Stimulated activated CD4-positive, alpha-beta T cell treated with anti-CD3 and anti-CD28 coated beads, Interleukin-1b, Interleukin-23, amount 100 ng/mL, for 24 hours (primary cell): ENCODE measurements around the gene RABEP2.
"Not testable (repeated sequence)": the region's sequence is repeated elsewhere in the genome, so short reads cannot be mapped to it uniquely, and the experiment has no call there.

ENCODE experiments used
- DNase-seq, 4 experiments: peaks; one replicate each; pipeline ENCODE4 v3.0.0-alpha.2; 2020; ENCODE audit warnings: low read depth in 4 of 4, low spot score in 1 of 4

Gene RABEP2

DNA sequence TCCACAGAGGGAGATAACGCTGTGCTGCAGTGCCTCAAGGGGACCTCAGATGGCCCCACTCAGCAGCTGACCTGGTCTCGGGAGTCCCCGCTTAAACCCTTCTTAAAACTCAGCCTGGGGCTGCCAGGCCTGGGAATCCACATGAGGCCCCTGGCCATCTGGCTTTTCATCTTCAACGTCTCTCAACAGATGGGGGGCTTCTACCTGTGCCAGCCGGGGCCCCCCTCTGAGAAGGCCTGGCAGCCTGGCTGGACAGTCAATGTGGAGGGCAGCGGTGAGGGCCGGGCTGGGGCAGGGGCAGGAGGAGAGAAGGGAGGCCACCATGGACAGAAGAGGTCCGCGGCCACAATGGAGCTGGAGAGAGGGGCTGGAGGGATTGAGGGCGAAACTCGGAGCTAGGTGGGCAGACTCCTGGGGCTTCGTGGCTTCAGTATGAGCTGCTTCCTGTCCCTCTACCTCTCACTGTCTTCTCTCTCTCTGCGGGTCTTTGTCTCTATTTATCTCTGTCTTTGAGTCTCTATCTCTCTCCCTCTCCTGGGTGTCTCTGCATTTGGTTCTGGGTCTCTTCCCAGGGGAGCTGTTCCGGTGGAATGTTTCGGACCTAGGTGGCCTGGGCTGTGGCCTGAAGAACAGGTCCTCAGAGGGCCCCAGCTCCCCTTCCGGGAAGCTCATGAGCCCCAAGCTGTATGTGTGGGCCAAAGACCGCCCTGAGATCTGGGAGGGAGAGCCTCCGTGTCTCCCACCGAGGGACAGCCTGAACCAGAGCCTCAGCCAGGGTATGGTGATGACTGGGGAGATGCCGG is 7.5 kb upstream of the RABEP2 start:
- no peak for DNase-seq

DNA sequence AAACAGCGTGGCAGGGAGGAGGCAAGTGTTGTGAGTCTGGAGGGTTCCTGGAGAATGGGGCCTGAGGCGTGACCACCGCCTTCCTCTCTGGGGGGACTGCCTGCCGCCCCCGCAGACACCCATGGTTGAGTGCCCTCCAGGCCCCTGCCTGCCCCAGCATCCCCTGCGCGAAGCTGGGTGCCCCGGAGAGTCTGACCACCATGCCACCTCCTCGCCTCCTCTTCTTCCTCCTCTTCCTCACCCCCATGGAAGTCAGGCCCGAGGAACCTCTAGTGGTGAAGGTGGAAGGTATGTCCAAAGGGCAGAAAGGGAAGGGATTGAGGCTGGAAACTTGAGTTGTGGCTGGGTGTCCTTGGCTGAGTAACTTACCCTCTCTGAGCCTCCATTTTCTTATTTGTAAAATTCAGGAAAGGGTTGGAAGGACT is 6.8 kb upstream of the RABEP2 start, which contains the start of gene CD19:
CD19 (plus strand) TSS at position 171 of the 425 bp plus-strand sequence; CDS start at position 201, 30 bp downstream.
- DNase-seq, result no peak

DNA sequence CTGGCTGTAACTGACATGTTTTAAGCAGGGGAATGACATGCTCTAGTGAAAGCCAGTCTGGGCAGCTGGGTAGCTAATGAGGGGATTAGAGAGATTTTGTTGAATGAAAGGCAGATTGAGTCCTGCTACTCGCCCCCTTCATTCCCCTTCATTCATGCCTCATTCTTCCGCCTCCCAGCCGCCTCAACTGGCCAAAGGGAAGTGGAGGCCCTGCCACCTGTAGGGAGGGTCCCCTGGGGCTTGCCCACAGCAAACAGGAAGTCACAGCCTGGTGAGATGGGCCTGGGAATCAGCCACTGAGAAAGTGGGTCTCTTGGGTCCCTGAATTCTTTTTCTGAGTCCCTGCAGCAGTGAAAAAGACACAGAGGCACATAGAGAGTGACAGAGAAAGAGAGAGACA is 5.6 kb upstream of the RABEP2 start:
- no peak for DNase-seq

DNA sequence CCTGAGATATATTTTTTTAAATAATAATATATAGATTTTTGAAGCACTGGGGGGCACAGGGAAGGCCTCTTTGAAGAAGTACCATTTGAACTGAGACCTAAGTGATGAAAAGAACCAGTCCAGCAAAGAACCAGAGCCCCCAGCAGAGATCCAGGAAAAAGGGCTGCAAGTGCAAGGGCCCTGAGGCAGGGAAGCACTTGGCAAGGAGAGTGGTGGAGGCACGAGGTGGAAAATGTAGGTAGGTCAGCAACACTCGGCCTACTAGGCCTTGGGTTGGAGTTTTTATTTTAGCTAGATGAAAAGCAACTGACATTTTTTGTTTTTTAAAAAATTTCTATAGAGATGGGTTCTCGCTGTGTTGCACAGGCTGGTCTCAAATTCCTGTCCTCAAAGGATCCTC is 5.2 kb upstream of the RABEP2 start:
- DNase-seq, result no peak

DNA sequence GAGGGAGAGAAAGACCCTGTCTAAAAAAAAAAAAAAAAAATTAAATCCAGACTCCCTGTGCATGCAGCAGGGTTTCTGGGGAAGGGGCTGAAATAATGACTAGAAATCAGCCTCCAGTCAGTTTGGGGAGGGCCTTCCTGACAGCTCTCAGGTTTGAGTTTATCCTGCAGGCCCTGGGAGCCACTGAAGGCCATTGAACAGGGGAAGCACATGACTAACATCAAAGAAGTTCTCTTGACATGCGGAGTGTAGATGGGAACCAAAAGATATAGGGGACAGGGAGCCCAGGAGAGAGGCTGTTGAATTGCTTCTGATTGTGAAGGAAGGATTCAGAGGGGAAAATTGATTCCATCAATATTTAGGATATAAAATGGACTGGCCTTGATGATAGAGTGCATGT is 2.8 kb upstream of the RABEP2 start:
- DNase-seq, result no peak

DNA sequence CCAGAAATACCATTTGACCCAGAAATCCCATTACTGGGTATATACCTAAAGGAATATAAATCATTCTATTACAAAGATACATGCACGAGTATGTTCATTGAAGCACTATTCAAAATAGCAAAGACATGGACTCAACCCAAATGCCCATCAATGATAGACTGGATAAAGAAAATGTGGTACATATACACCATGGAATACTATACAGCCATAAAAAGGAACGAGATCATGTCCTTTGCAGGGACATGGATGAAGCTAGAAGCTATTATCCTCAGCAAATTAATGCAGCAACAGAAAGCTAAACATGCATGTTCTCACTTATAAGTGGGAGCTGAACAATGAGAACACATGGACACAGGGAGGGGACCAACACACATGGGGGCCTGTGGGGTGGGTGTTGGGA is 1.2 kb upstream of the RABEP2 start:
- not testable (repeated sequence) for DNase-seq

DNA sequence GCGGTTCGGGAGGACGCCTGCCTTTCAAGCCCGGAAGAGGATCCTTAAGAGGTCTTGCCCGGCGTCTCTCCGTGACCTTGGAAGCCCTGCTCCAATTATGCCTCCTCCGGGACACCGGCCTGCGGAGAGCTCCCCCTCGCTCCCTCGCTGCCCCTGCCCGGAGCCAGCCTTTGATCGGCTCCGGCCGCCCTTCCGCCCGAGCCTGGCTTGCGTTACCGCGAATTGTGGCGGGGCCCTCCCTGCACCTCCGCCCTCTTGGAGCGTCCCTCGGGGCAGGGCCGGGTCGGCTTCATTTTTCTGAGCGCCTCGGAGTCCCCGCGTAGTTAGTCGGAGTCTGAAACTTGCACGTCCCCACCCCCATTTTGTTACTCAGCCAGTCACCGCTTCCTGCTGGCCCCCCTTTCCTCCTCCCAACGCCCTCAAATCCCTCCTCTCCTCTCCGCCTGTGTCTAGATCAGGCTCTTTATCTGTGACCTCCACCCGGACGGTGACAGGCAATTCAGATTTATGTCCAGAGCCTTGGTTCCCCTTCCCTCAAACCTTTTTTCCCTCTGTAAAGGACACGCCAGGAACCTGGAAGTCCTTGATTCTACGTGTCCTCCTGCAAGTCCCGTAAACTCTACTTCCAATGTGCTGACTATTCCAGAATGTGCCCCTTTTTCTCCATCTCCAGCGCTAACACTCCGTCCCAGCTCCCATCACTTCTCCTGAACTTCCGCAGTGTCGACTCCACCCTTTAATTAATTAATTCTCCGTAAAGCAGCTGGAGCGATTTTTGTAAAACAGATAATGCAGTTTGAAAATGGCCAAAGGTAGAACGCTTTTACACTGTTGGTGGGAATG is 569 bp upstream of the RABEP2 start:
- DNase-seq, result peak; percentile 47 to 80 (median 63)

DNA sequence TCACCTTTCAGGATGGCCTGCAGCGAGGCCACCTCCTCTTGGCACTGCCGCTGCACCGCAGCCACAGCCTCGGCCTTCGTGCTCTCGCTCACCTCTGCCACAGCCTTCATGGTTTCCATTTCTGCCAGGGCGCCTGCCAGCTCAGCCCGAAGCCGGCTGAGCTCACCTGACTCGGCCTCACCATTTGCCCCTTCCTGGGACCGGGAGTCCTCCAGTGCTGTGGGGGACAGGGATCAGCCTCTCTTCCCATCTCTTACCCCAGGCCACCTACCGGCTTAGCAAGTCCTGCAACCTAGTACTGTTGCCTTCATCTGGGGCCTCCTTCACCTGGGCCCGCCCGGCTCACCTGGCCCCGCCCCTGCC is 658 bp downstream of the RABEP2 start:
- DNase-seq, result no peak

DNA sequence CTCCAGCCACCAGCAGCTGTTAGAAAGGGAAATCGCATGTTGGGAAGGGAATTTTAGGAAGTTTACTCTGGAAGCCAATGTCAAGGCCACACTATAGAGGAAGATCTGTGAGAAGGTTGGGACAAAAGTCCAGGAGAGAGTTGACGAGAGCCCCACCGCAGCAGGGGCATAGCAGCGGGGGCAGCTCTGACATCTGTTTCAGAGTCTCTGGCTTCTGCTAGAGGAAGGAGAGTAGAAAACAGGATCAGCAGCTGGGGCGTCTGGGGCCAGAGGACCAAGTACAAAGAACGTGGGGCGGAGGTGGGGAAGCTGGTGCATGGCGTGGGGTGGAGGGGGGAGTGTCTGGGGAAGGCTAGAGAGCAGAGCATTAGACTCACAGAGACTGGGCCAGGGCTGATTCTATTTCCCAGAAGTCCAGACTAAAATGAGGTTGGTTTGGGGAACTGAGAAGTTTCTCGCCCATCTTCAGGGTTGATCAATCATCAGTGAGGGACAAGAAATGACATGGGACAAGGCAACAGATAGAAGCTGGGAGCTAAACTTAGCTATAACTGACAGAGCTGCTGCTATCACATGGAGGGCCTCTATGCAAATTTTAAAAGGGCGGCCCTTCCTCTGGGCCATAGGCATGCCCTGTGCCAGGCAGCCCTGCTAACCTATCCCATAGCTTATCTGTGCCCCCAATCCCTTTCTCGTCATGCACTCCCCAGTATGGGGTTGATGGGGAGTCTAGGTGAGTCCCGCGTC is 1.2 kb downstream of the RABEP2 start:
- DNase-seq, result no peak

DNA sequence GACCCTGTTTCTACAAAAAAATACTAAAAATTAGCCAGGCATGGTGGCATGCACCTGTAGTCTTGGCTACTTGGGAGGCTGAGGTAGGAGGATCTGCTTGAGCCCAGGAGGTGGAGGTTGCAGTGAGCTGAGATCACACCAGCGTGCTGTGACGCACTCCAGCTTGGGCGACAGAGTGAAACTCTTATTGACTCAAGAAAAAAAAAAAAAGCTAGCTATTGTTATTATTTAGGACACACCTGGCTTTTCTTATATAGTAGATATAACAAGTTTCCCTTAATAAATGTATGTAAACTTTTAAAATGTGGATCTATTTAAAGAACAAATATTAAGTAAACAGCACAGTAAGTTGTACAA is 1.8 kb downstream of the RABEP2 start:
- DNase-seq, result no peak

DNA sequence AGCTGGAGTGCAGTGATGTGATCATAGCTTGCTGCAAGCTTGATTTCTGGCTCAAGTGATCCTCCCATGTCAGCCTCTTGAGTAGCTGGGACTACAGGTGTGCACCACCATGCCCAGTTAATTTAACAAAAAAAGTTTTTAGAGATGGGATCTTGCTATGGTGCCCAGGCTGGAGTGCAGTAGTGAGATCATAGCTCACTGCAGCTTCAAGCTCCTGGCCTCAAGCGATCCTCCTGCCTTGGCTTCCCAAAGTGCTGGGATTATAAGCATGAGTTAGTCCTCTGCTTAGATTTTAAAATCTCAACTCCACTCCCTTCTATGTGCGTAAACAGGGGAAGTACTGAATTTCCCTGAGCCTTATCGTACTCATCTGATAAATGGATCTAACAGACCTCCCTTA is 6.3 kb downstream of the RABEP2 start:
- DNase-seq, result no peak

DNA sequence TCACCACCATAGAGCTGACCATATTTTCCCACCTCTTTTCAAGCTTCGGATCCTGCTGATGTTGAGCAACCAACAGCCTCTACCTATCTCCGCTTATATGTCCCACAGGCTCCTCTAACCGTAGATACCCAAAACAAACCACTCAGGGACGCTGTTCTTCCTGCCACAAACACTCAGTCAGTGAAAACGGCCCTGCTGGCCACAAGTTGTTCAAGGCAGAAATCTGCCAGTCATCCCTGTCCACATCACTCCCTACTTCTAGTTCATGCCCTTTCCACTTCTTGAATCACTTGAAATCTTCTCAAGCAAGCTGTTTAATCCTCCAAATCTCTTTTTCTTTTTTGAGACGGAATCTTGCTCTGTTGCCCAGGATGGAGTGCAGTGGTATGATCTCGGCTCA is 7.9 kb downstream of the RABEP2 start:
- DNase-seq, result no peak

DNA sequence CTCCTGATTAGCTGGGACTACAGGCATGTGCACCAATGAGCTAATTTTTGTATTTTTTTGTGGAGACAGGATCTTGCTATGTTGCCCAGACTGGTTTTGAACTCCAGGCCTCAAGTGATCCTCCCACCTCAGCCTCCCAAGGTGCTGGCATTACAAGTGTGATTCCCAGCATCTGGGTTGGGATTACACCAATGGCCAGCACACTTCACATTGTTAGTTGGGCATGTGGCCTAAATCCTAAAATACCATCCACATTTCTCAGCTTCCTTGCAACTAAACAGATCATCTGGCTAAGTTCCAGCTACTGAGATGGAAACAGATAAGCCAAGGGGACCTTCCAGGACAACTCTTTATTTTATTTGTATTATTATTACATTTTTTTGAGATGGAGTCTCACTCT is 9.9 kb downstream of the RABEP2 start:
- no peak for DNase-seq

DNA sequence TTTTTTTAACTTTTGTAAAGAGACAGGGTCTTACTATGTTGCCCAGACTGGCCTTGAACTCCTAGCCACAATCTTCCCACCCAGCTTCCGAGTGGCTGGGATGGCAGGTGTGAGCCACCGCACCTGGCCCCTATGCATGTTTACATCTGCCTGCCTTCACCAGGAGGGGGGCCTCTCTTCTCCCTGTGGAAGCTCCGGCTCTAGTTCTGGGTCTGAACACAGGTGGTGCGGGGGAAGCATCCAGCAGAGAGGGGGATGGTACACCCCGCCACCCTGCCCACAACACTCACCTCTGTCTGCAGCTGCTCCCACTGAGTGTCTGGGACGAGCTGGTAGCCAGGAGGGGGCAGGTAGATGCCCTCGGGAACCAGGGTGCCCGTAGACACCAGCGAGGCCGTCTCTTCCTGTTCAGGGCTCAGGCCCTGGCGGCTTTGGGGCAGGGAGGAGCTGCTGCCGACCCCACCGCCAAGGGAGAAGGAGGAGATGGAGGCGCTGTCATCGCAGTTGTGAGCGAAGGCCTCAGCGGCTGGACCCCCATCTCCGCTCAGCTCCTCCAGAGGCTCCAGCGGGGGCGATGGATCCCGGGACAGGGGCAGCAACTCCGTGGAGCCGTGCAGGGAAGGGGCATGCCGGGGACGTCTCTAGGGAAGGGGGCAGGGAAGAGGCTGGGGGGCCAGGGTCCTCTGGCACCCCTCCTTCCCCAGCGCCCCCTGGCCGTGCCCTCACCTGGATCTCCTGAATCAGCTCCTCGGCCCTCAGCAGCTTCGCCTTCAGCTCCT is 10.9 kb downstream of the RABEP2 start:
- DNase-seq, result no peak

DNA sequence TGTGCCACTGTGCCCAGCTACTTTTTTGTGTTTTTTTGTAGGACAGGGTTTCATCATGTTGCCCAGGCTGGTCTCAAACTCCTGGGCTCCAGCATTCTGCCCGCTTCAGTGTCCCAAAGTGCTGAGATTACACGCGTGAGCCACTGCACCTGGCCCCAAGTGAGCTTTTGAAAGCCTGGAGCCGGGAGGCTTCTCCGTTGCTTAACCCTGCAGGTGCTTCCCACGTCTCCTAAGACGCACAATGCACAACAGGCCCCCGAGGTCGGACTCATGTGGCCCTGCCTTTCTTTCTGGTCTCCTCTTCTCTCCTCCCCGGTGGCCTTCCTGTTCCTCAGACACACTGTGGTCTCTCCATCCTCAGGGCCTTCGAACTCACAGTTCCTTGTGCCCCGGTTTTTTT is 12.5 kb downstream of the RABEP2 start:
- no peak for DNase-seq

DNA sequence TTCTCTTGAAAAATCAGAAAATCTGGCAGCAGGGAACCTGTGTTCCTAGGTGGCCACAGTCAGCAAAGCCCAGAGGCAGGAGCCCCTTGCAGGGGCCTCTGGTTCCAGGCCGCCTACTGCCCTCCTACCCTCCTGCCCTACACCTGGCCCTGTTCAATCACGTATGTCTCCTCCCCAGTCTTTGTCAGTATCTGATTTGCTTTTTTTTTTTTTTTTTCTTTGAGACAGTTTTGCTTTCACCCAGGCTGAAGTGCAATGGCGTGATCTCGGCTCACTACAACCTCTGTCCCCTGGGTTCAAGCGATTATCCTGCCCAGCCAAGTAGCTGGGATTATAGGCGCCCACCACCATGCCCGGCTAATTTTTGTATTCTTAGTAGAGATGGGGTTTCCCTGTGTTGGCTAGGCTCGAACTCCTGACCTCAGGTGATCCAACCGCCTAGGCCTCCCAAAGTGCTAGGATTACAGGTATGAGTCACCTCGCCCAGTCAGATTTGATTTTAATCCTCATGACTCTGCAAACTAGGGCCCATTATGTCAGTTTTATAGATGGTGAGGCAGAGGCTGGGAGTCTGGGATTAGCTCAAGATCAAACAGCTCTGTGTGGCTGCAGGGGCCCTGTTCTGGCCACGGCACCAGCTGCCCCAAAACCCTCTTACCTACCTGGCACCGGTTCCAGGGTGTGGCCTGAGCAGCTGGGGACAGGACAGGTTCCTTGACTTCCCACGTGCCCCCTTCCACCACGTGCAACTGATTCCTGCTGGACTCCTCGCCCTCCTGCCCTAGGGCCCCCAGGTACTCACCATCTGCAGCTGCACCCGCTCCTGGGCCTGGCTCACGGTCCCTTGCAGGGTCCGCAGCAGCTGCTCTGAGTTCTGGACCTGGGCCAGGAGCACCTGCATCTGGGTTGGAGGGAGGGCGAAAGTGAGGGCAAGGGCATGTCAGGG is 14.7 kb downstream of the RABEP2 start:
- no peak for DNase-seq

DNA sequence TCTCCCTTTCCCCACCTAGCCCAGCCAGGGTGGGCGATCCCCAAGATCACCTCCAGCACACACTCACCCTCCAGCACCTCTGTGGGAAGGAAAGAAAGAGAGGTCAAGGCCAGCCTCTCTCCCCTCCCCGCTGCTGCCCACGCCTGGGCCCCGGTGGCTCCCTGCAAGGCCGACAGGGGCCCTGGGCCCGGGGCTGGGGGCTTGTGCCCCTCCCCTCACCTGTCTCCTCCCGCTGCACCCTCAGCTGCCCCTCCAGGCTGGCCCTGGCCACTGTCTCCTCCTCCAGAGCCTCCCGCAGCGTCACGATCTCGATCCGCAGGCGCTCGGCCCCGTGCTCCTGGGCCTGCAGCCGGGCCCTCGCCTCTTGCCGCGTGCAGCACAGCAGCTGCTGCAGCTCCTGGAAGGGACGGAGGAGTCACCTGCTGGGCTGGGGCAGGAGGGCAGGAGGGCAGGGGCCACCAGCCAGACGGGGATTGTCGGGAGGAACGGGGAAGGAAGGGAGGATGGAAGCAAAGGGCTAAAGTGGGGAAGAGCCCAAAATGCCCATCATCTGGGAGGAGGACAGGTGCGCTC is 19.2 kb downstream of the RABEP2 start:
- DNase-seq, result no peak

DNA sequence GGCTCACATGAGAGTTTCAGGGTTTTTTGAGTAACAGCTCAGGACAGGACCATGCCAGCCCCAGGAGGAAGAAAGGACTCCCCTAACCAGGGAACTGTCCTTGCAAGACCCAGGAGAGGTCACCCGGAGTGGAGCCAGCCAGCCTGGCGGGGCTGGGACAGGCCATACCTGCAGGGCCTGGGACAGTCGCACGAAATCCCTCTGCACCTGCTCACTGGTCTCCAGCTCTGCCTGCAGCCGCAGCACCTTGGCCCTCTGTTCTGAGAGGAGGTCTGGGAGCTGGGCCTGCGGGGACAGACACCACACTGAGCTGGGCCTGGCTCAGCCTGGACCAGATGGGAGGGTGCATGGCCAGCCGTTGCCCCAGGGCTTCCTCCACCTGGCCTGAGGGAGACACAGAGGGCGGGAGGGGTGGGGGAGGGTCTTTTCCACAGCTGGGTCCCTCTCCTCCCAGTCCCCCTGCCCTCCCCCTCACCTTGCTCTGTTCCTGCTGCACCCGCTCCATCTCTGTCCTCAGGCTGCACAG is 19.7 kb downstream of the RABEP2 start:
- no peak for DNase-seq

DNA sequence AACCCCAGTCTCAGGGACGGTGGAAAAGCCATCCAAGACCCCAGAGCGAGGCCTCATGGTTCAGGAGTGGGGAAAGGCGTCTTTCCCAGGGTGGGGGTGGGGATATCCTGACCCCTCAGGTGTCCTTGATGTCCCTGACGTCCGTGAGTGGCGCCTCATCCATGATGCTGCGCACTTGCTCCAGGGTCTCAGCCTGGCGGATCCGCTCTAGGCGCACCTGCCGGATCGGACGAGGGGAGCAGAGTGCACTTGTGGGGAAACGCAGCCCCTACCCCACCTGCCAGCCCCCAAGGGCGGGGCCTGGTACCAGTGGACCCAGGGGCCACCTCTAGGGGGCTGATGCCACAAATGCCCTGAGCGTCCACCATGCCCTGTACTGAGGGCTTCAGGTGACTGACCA is 20.2 kb downstream of the RABEP2 start:
- DNase-seq, result no peak
